ENCODE results near the gene DENND2C.

Gene DENND2C

GRCh38 chr1:114695430-114696058 lies 25.7 kb upstream of the DENND2C start, which contains the start of gene AMPD1:
Gene AMPD1, minus strand, starts transcription at chr1:114695546. Its CDS starts 75 bp downstream, at chr1:114695471.
- DNase-seq (ENCODE audit: low read depth): no peak
- no peak for TF ChIP-seq CTCF (conservative IDR thresholded peaks at IDR 0.05; ENCODE audit: low read depth, low read length)
- H3K4me3 ChIP-seq (ENCODE audit: low read length): no peak within 1 kb of the TSS

- DNase-seq (ENCODE audit: low read depth): no peak
- H3K4me3 ChIP-seq (ENCODE audit: low read length): no peak overlapping the region
- no peak for TF ChIP-seq CTCF (conservative IDR thresholded peaks at IDR 0.05; ENCODE audit: low read depth, low read length)
These were observed 24.9 kb upstream of the DENND2C start for GRCh38 chr1:114694540-114695310.

- H3K4me3 ChIP-seq (ENCODE audit: low read length): no peak overlapping the region
- no peak for TF ChIP-seq CTCF (conservative IDR thresholded peaks at IDR 0.05; ENCODE audit: low read depth, low read length)
- DNase-seq (ENCODE audit: low read depth): no peak
These were observed 23.1 kb upstream of the DENND2C start for GRCh38 chr1:114692947-114693346.

- no peak overlapping the region for H3K4me3 ChIP-seq (ENCODE audit: low read length)
- no peak for TF ChIP-seq CTCF (conservative IDR thresholded peaks at IDR 0.05; ENCODE audit: low read depth, low read length)
- no peak for DNase-seq (ENCODE audit: low read depth)
These were observed 21.2 kb upstream of the DENND2C start for GRCh38 chr1:114691061-114691460.

GRCh38 chr1:114690148-114690547 lies 20.3 kb upstream of the DENND2C start:
- no peak for TF ChIP-seq CTCF (conservative IDR thresholded peaks at IDR 0.05; ENCODE audit: low read depth, low read length)
- DNase-seq (ENCODE audit: low read depth): no peak
- H3K4me3 ChIP-seq (ENCODE audit: low read length): no peak overlapping the region

GRCh38 chr1:114688526-114688925 lies 18.7 kb upstream of the DENND2C start:
- no peak for DNase-seq (ENCODE audit: low read depth)
- no peak for TF ChIP-seq CTCF (conservative IDR thresholded peaks at IDR 0.05; ENCODE audit: low read depth, low read length)
- no peak overlapping the region for H3K4me3 ChIP-seq (ENCODE audit: low read length)

- TF ChIP-seq CTCF (conservative IDR thresholded peaks at IDR 0.05; ENCODE audit: low read depth, low read length): no peak
- no peak overlapping the region for H3K4me3 ChIP-seq (ENCODE audit: low read length)
- no peak for DNase-seq (ENCODE audit: low read depth)
These were observed 16.0 kb upstream of the DENND2C start for GRCh38 chr1:114685851-114686250.

Measured in retinal pigment epithelial cell (primary cell).